GM23338 (cell line): ENCODE measurements around the gene FRMPD1.

Source experiments
- CREB1 ChIP-seq: fragments of 250-450 bp; sonication (Bioruptor Pico); IDR thresholded peaks from 2 replicates; pipeline ENCODE4 v1.5.0; 2020; ENCODE audit warnings: low read depth, mild to moderate bottlenecking, moderate library complexity
- CTCF ChIP-seq, 2 experiments: fragments of 200-600 bp in 1 of 2; sonication (generic) in 1 of 2; conservative IDR thresholded peaks; 2 replicates each; pipeline versions ENCODE4 v1.5.1 to v1.6.1; 2016 to 2017; ENCODE audit warnings: antibody characterized with exemption in 2 of 2, low read depth in 2 of 2, mild to moderate bottlenecking in 2 of 2, moderate library complexity in 1 of 2
- EZH2 ChIP-seq: fragments of 200-600 bp; sonication (generic); IDR thresholded peaks from one replicate; pipeline ENCODE4 v1.8.0; 2017; ENCODE audit warnings: antibody characterized with exemption, mild to moderate bottlenecking, low read depth; ENCODE audit not compliant: unreplicated experiment
- EZH2phosphoT487 ChIP-seq: fragments of 200-600 bp; sonication (generic); IDR thresholded peaks from one replicate; pipeline ENCODE4 v1.8.1; 2018; ENCODE audit warnings: antibody characterized with exemption; ENCODE audit not compliant: unreplicated experiment
- JUNB ChIP-seq: IDR thresholded peaks from one replicate; pipeline ENCODE4 v1.6.1; 2016; ENCODE audit warnings: antibody characterized with exemption; ENCODE audit not compliant: unreplicated experiment
- NANOG ChIP-seq: IDR thresholded peaks from 2 replicates; pipeline ENCODE4 v1.6.1; 2016; ENCODE audit warnings: antibody characterized with exemption, borderline replicate concordance
- POLR2AphosphoS5 ChIP-seq: IDR thresholded peaks from 2 replicates; pipeline ENCODE4 v1.6.1; 2016; ENCODE audit warnings: antibody characterized with exemption, low read depth
- REST ChIP-seq: IDR thresholded peaks from one replicate; pipeline ENCODE4 v1.6.1; 2018; ENCODE audit warnings: antibody characterized with exemption; ENCODE audit not compliant: unreplicated experiment
- STAT1 ChIP-seq: IDR thresholded peaks from one replicate; pipeline ENCODE4 v1.6.1; 2016; ENCODE audit warnings: antibody characterized with exemption; ENCODE audit not compliant: unreplicated experiment
- ZNF114 ChIP-seq: fragments of 250-450 bp; sonication (Bioruptor Pico); IDR thresholded peaks from 2 replicates; pipeline ENCODE4 v1.5.0; 2020; ENCODE audit warnings: mild to moderate bottlenecking, moderate library complexity
- ZNF331 ChIP-seq: fragments of 250-450 bp; sonication (Bioruptor Pico); IDR thresholded peaks from 2 replicates; pipeline ENCODE4 v1.5.0; 2020; ENCODE audit warnings: low read depth, mild to moderate bottlenecking, moderate library complexity

- TF ChIP-seq EZH2 (no peak), NANOG (no peak), JUNB (no peak), ZNF114 (no peak), CTCF (conservative IDR thresholded peaks at IDR 0.05; ENCODE audit: low read depth in 2 of 2) (no peak), POLR2AphosphoS5 (no peak), EZH2phosphoT487 (no peak), CREB1 (CRISPR knock-in tag) (no peak), STAT1 (no peak), REST (no peak), ZNF331 (no peak)
Measured at GRCh38 chr9:37778534-37778933, 127.8 kb downstream of the FRMPD1 start.
